Naive thymus-derived CD8-positive, alpha-beta T cell (primary cell): ENCODE data around the gene SIGLEC15. TPM values are rescaled to one million over a fixed set of nuclear protein-coding genes. Genes with fewer than 3 reads are reported as not detected.

Source experiments
- ATAC-seq, 2 donors: fragments of 150-1000 bp; cut with Tn5 transposase in 1 of 2; sonication (Bioruptor Pico), chemical (Tn5 transposase) in 1 of 2; 1 replicate in 1 of 2; 2 replicates in 1 of 2; pipeline ENCODE4 v1.10.0; 2021; ENCODE audit warnings: mild to moderate bottlenecking in 2 of 2, moderate library complexity in 2 of 2
- POLR2A ChIA-PET: fragments of 350-600 bp; sonication (Branson Sonifier 250); formaldehyde crosslinking; loops from one replicate; lab custom pipeline; 2021; ENCODE audit warnings: antibody characterized with exemption; lab: Charles Lee
- DNase-seq, 10 donors: peaks; one replicate each; pipeline versions ENCODE4 v3.0.0 to v3.0.0-alpha.2; 2020 to 2022
- H3K27ac Mint-ChIP-seq, 10 donors: one replicate each; pipeline ENCODE4 v1.8.0; 2020 to 2022; ENCODE audit warnings: mild to moderate bottlenecking in 10 of 10, mixed read lengths in 10 of 10, moderate library complexity in 4 of 10, inconsistent platforms in 1 of 10
- H3K27me3 Mint-ChIP-seq, 5 donors: one replicate each; pipeline ENCODE4 v1.8.0; 2021 to 2022; ENCODE audit warnings: mixed read lengths in 5 of 5
- H3K36me3 Mint-ChIP-seq, 3 donors: one replicate each; pipeline ENCODE4 v1.8.0; 2020 to 2022; ENCODE audit warnings: mixed read lengths in 3 of 3, mild to moderate bottlenecking in 2 of 3, inconsistent platforms in 1 of 3
- H3K4me1 Mint-ChIP-seq, 4 donors: one replicate each; pipeline ENCODE4 v1.8.0; 2021 to 2022; ENCODE audit warnings: mixed read lengths in 4 of 4
- H3K4me3 Mint-ChIP-seq, 10 donors: one replicate each; pipeline ENCODE4 v1.8.0; 2020 to 2022; ENCODE audit warnings: mild to moderate bottlenecking in 10 of 10, mixed read lengths in 10 of 10, moderate library complexity in 6 of 10, inconsistent platforms in 1 of 10
- H3K9me3 Mint-ChIP-seq, 9 donors: one replicate each; pipeline ENCODE4 v1.8.0; 2020 to 2022; ENCODE audit warnings: mixed read lengths in 9 of 9, mild to moderate bottlenecking in 3 of 9, inconsistent platforms in 1 of 9, moderate library complexity in 1 of 9
- polyA plus RNA-seq, 3 donors: library from polyadenylated mRNA; unstranded; fragments of 300-500 nt; fragmentation: Illumina TruSeq; gene quantifications; one replicate each; pipeline ENCODE4 v1.2.3, GENCODE V29; 2021
- total RNA-seq, 8 experiments: library from RNA in 2 of 8; stranded (reverse) in 2 of 8; gene quantifications; one replicate each; pipeline ENCODE4 v1.2.3 and lab custom pipeline; 2021 to 2026

Gene SIGLEC15
- total and polyA plus RNA-seq, 5 experiments from 2014 or later: not detected

GRCh38 chr18:45871431-45872084, 46.1 kb downstream of the SIGLEC15 start:
- peaks cover 14 to 28% (median 25%) of the 10 kb centered on the region in 4 donors for H3K4me1 Mint-ChIP-seq
- H3K27ac Mint-ChIP-seq: no peak overlapping the region
- no peak for ATAC-seq
- H3K4me3 Mint-ChIP-seq: no peak overlapping the region
- H3K27me3 Mint-ChIP-seq: no peaks in the 10 kb centered on the region
- POLR2A ChIA-PET: no interaction called here
- peaks cover 0 to 8% (median 0%) of the 10 kb centered on the region in 9 donors for H3K9me3 Mint-ChIP-seq
- DNase-seq: no peak
- peaks cover 16 to 86% (median 52%) of the 10 kb centered on the region in 3 donors for H3K36me3 Mint-ChIP-seq

- H3K4me1 Mint-ChIP-seq: peaks cover 15 to 31% (median 28%) of the 10 kb centered on the region in 4 donors
- H3K27me3 Mint-ChIP-seq: no peaks in the 10 kb centered on the region
- ATAC-seq (peak; percentile 94 to 97), DNase-seq (peak in 8 of 10 donors; percentile 25 to 69 (median 46))
- H3K27ac Mint-ChIP-seq: peak overlapping the region; percentile 38 to 90 (median 78)
- H3K4me3 Mint-ChIP-seq: peak overlapping the region in 9 of 10 donors; percentile 4 to 64 (median 44)
- POLR2A ChIA-PET: no interaction called here
- peaks cover 0 to 8% (median 0%) of the 10 kb centered on the region in 9 donors for H3K9me3 Mint-ChIP-seq
- H3K36me3 Mint-ChIP-seq: peaks cover 16 to 81% (median 43%) of the 10 kb centered on the region in 3 donors
Measured at GRCh38 chr18:45874491-45875184, 49.2 kb downstream of the SIGLEC15 start.

- Mint-ChIP-seq H3K27me3 (no peaks in the 10 kb centered on the region), H3K36me3 (peaks cover 14 to 80% (median 32%) of the 10 kb centered on the region in 3 donors), H3K4me3 (no peak overlapping the region), H3K9me3 (peaks cover 0 to 8% (median 0%) of the 10 kb centered on the region in 9 donors), H3K4me1 (peaks cover 22 to 38% (median 34%) of the 10 kb centered on the region in 4 donors), H3K27ac (no peak overlapping the region)
- DNase-seq (no peak), ATAC-seq (no peak)
- POLR2A ChIA-PET: interaction anchor here (0.6 kb wide), 1 partner anchor 22 kb away, joined by 5 read pairs; no protein-coding TSS in a partner anchor
Measured at GRCh38 chr18:45876161-45876560, 50.7 kb downstream of the SIGLEC15 start.

GRCh38 chr18:45877403-45877802, 51.9 kb downstream of the SIGLEC15 start:
- peaks cover 9 to 83% (median 32%) of the 10 kb centered on the region in 3 donors for H3K36me3 Mint-ChIP-seq
- no peak for ATAC-seq
- H3K27me3 Mint-ChIP-seq: no peaks in the 10 kb centered on the region
- POLR2A ChIA-PET: interaction anchor here (0.5 to 0.8 kb wide), 2 partner anchors 126 to 211 kb away, joined by 3 read pairs; no protein-coding TSS in a partner anchor
- H3K4me3 Mint-ChIP-seq: no peak overlapping the region
- H3K9me3 Mint-ChIP-seq: peaks cover 0 to 8% (median 0%) of the 10 kb centered on the region in 9 donors
- peaks cover 19 to 33% (median 32%) of the 10 kb centered on the region in 4 donors for H3K4me1 Mint-ChIP-seq
- H3K27ac Mint-ChIP-seq: no peak overlapping the region
- DNase-seq: no peak

GRCh38 chr18:45879681-45880655, 54.5 kb downstream of the SIGLEC15 start:
- POLR2A ChIA-PET: interaction anchor here (1.4 kb wide), 1 partner anchor 193 kb away, joined by 4 read pairs; no protein-coding TSS in a partner anchor
- peak overlapping the region in 6 of 10 donors; percentile 30 to 79 (median 53) for H3K27ac Mint-ChIP-seq
- ATAC-seq (peak; percentile 94 to 95), DNase-seq (peak; percentile 43 to 80 (median 72))
- H3K4me3 Mint-ChIP-seq: no peak overlapping the region
- H3K4me1 Mint-ChIP-seq: peaks cover 10 to 17% (median 16%) of the 10 kb centered on the region in 4 donors
- H3K27me3 Mint-ChIP-seq: no peaks in the 10 kb centered on the region
- H3K9me3 Mint-ChIP-seq: peaks cover 0 to 4% (median 0%) of the 10 kb centered on the region in 9 donors
- peaks cover 11 to 78% (median 33%) of the 10 kb centered on the region in 3 donors for H3K36me3 Mint-ChIP-seq

- DNase-seq: no peak
- peaks cover 4 to 73% (median 27%) of the 10 kb centered on the region in 3 donors for H3K36me3 Mint-ChIP-seq
- POLR2A ChIA-PET: interaction anchor here (0.6 to 0.9 kb wide), 2 partner anchors 215 to 216 kb away, joined by 3 read pairs; no protein-coding TSS in a partner anchor
Measured at GRCh38 chr18:45880876-45881558, 55.5 kb downstream of the SIGLEC15 start.

GRCh38 chr18:45887585-45887984, 62.1 kb downstream of the SIGLEC15 start:
- peaks cover 0 to 11% (median 2%) of the 10 kb centered on the region in 4 donors for H3K4me1 Mint-ChIP-seq
- no peaks in the 10 kb centered on the region for H3K27me3 Mint-ChIP-seq
- no peaks in the 10 kb centered on the region for H3K9me3 Mint-ChIP-seq
- ATAC-seq (no peak), DNase-seq (no peak)
- no peak overlapping the region for H3K27ac Mint-ChIP-seq
- POLR2A ChIA-PET: no interaction called here
- no peak overlapping the region for H3K4me3 Mint-ChIP-seq
- peaks cover 7 to 71% (median 15%) of the 10 kb centered on the region in 3 donors for H3K36me3 Mint-ChIP-seq

More at GRCh38 chr18:45880876-45881558, 55.5 kb downstream of the SIGLEC15 start:
- Mint-ChIP-seq H3K9me3 (no peaks in the 10 kb centered on the region), H3K27ac (peak overlapping the region in 1 of 10 donors; percentile 11), H3K27me3 (no peaks in the 10 kb centered on the region), H3K4me3 (no peak overlapping the region), H3K4me1 (peaks cover 9 to 11% (median 10%) of the 10 kb centered on the region in 4 donors)
- no peak for ATAC-seq

- no peak for DNase-seq
- H3K9me3 Mint-ChIP-seq: no peaks in the 10 kb centered on the region
Measured at GRCh38 chr18:45889419-45890064, 64.1 kb downstream of the SIGLEC15 start.

GRCh38 chr18:45890606-45891005, 65.1 kb downstream of the SIGLEC15 start:
- peak overlapping the region in 2 of 10 donors; percentile 3 to 41 for H3K27ac Mint-ChIP-seq
- H3K27me3 Mint-ChIP-seq: no peaks in the 10 kb centered on the region
- POLR2A ChIA-PET: no interaction called here
- peaks cover 3 to 78% (median 5%) of the 10 kb centered on the region in 3 donors for H3K36me3 Mint-ChIP-seq
- H3K9me3 Mint-ChIP-seq: no peaks in the 10 kb centered on the region
- no peak for DNase-seq
- no peak for ATAC-seq
- no peak overlapping the region for H3K4me3 Mint-ChIP-seq
- peaks cover 0 to 11% (median 4%) of the 10 kb centered on the region in 4 donors for H3K4me1 Mint-ChIP-seq

More at GRCh38 chr18:45889419-45890064, 64.1 kb downstream of the SIGLEC15 start:
- H3K27ac Mint-ChIP-seq: peak overlapping the region in 3 of 10 donors; percentile 9 to 72 (median 41)
- H3K4me1 Mint-ChIP-seq: peaks cover 0 to 11% (median 3%) of the 10 kb centered on the region in 4 donors
- no peaks in the 10 kb centered on the region for H3K27me3 Mint-ChIP-seq
- ATAC-seq: no peak
- H3K36me3 Mint-ChIP-seq: peaks cover 3 to 70% (median 7%) of the 10 kb centered on the region in 3 donors
- peak overlapping the region in 1 of 10 donors; percentile 15 for H3K4me3 Mint-ChIP-seq
- POLR2A ChIA-PET: no interaction called here

- Mint-ChIP-seq H3K27ac (peak overlapping the region in 3 of 10 donors; percentile 43 to 81 (median 69)), H3K27me3 (no peaks in the 10 kb centered on the region), H3K4me3 (no peak overlapping the region), H3K36me3 (peaks cover 3 to 82% (median 11%) of the 10 kb centered on the region in 3 donors), H3K9me3 (no peaks in the 10 kb centered on the region), H3K4me1 (peaks cover 0 to 14% (median 5%) of the 10 kb centered on the region in 4 donors)
- POLR2A ChIA-PET: interaction anchor here (0.7 kb wide), 2 partner anchors 55 to 85 kb away, joined by 4 to 6 read pairs; no protein-coding TSS in a partner anchor
- no peak for ATAC-seq
- no peak for DNase-seq
Measured at GRCh38 chr18:45891806-45892205, 66.3 kb downstream of the SIGLEC15 start.
